Colonic mucosa (tissue), 4 donors: Measurements from ENCODE around the gene URB2. TPM values are rescaled to one million over a fixed set of nuclear protein-coding genes. Genes with fewer than 3 reads are reported as not detected.
"Not testable (repeated sequence)": the region's sequence is repeated elsewhere in the genome, so short reads cannot be mapped to it uniquely, and the experiment has no call there.

ENCODE experiments used
- DNase-seq: peaks from one replicate; pipeline ENCODE4 v3.0.0-alpha.2; 2020
- H3K27ac ChIP-seq: fragments of 200-600 bp; one replicate; pipeline ENCODE4 v1.8.0; 2021
- H3K27me3 ChIP-seq: fragments of 200-600 bp; one replicate; pipeline ENCODE4 v1.8.0; 2021
- H3K36me3 ChIP-seq: fragments of 200-600 bp; one replicate; pipeline ENCODE4 v1.8.0; 2021
- H3K4me1 ChIP-seq: fragments of 200-600 bp; one replicate; pipeline ENCODE4 v1.8.0; 2021; ENCODE audit warnings: mild to moderate bottlenecking
- H3K4me3 ChIP-seq: fragments of 200-600 bp; one replicate; pipeline ENCODE4 v1.8.0; 2021
- H3K9ac ChIP-seq, 2 donors: one replicate each; pipeline ENCODE4 v1.7.0; 2013; ENCODE audit warnings: control low read depth in 2 of 2, low read depth in 2 of 2, low read length in 2 of 2
- H3K9me3 ChIP-seq: fragments of 200-600 bp; one replicate; pipeline ENCODE4 v1.8.0; 2021
- CTCF ChIP-seq: fragments of 200-600 bp; IDR thresholded peaks from one replicate; pipeline ENCODE4 v1.8.0; 2022; ENCODE audit warnings: antibody characterized with exemption, mild to moderate bottlenecking
- intact Hi-C: fragments of 100-400 bp; cut with DNase I; formaldehyde crosslinking; loops from one replicate; pipeline ENCODE4 v1.14.1; 2022
- total RNA-seq, 2 donors: library from RNA; stranded (reverse); fragmentation: NEBNext Ultra II Directional in 1 of 2; extraction: Animal tissue kit (Norgen Biotek cat#: 25700) in 1 of 2; gene quantifications; one replicate each; pipeline ENCODE4 v1.2.1, GENCODE V29; 2021
- donor health status: healthy.
- donor health status: DM: no; HTN: no; CAD: no.
- donor health status: DM: no; HTN: no; CAD: no.

Gene URB2
- total RNA-seq, 2 donors from 2014 or later = 5.7 to 10.0 TPM

DNA sequence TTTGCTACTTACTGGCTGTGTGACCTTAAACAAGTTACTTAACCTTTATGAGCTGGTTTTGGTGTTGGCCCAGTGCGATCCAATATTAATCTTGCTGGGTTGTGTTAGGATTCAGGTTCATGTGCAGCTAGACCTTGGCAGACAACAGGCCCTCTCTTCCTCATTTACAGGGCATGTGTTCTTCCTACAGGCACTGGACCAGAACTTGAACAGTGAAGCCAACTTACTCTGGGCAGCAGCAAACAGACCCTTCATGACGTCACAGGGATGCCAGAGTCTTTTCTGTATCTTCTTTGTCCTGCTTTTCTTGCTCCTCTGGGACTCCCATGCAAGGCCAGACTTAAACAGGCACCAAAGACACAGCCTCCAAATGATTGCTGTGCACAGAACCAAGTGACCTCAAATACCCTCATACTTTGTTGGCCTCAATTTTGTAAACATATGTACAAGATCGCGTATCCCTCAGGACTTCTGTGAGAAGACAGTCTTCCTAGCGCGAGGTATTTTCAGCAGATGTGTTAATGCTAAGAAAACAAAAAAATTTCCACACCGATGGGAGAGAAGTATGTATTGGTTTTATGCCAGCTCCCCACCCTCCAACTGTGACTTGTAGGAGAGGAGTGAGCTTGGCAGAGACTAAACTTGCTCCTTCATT lies 73.7 kb downstream of the URB2 start:
- Histone ChIP-seq H3K4me3 (no peak overlapping the region), H3K4me1 (no peaks in the 10 kb centered on the region), H3K27ac (no peak overlapping the region), H3K9ac (no peak overlapping the region), H3K27me3 (no peaks in the 10 kb centered on the region), H3K36me3 (no peaks in the 10 kb centered on the region), H3K9me3 (no peaks in the 10 kb centered on the region)
- no peak for TF ChIP-seq CTCF
- DNase-seq = no peak
- intact Hi-C loops = no loop called here

DNA sequence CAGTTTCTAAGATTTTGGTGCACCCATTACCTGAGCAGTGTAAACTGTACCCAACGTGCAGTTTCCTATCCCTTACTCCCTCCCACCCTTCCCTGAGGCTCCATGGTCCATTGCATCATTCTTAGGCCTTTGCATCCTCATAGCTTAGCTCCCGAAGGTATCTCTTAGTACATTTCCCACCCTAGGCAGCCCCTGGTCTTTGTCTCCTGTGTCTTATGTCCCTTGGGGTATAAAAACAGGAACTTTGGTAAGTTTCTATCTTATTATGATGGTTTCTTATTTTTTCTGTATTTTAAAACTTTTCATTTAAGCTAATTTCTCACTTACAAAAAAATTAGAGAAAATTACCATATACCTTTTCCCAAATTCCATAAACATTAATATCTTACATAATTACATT lies 78.1 kb downstream of the URB2 start:
- intact Hi-C loops = no loop called here
- no peak overlapping the region for H3K27ac ChIP-seq
- no peaks in the 10 kb centered on the region for H3K36me3 ChIP-seq
- no peak for TF ChIP-seq CTCF
- no peaks in the 10 kb centered on the region for H3K9me3 ChIP-seq
- no peak overlapping the region for H3K4me3 ChIP-seq
- H3K4me1 ChIP-seq = no peaks in the 10 kb centered on the region
- DNase-seq = no peak
- no peak overlapping the region for H3K9ac ChIP-seq
- no peaks in the 10 kb centered on the region for H3K27me3 ChIP-seq

- H3K27me3 ChIP-seq, H3K9ac ChIP-seq, H3K4me1 ChIP-seq, intact Hi-C loops, H3K9me3 ChIP-seq, H3K27ac ChIP-seq, H3K36me3 ChIP-seq, H3K4me3 ChIP-seq, DNase-seq: not testable (repeated sequence)
Observed at GRCh38 chr1:229705152-229705551, 79.1 kb downstream of the URB2 start.

GRCh38 chr1:229707127-229707526 lies 81.1 kb downstream of the URB2 start:
- H3K4me1 ChIP-seq, DNase-seq, H3K36me3 ChIP-seq, intact Hi-C loops, H3K27me3 ChIP-seq, H3K9ac ChIP-seq, H3K4me3 ChIP-seq, H3K9me3 ChIP-seq, H3K27ac ChIP-seq: not testable (repeated sequence)

DNA sequence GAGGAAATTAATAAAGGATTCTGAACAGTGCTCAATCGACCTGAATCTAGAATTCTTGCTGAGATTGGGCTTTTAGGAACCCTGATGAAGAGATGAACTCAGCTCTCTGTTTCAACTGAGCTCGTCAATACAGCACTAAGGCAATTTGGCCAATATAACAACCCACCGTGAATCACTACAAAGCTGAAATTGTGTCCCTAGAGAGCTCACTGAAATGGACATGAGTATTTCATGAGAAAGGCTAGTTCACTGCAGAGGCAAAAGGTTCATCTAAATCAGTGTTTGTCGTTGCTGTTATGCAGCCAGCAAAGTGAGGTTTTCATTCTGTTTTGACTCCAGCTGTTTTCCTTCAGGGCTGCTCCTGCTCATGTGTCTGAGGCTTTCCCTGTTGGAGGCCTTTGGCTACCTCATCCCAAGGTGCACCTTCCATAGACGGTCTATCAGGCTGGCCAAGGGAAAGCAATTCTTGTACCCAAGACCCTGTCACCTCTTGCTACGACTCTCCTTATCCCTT lies 83.5 kb downstream of the URB2 start:
- Histone ChIP-seq H3K27me3 (no peaks in the 10 kb centered on the region), H3K36me3 (no peaks in the 10 kb centered on the region), H3K4me1 (no peaks in the 10 kb centered on the region), H3K9me3 (no peaks in the 10 kb centered on the region), H3K4me3 (no peak overlapping the region), H3K9ac (no peak overlapping the region), H3K27ac (no peak overlapping the region)
- TF ChIP-seq CTCF = no peak
- intact Hi-C loops = no loop called here
- DNase-seq = no peak

Other genes starting within 250 kb of the URB2 start
- gene ACTA1, start 192.2 kb upstream of the URB2 start, total RNA-seq = 1 to 10 TPM in 1 of 2 donors, not detected in 1; 2.4 TPM
- gene NUP133, start 117.9 kb upstream of the URB2 start, total RNA-seq = 10 to 100 TPM; 25.9 to 37.8 TPM
- 10 to 100 TPM; 22.3 to 24.7 TPM for gene ABCB10, start 67.5 kb upstream of the URB2 start, total RNA-seq
- 10 to 100 TPM; 20.9 to 24.3 TPM for gene TAF5L, start 125 bp upstream of the URB2 start, total RNA-seq